ENCODE measurements around the gene PAX7. TPM values are rescaled to one million over a fixed set of nuclear protein-coding genes. Genes with fewer than 3 reads are reported as not detected.
A peak's percentile ranks its signal among the peaks of the same experiment; 100 is the strongest.

PAX7 gene
- total and polyA plus RNA-seq, 2 experiments from 2014 or later = not detected

GRCh38 chr1:18794051-18794450, 163.4 kb downstream of the PAX7 start:
- no peak overlapping the region for H3K4me3 ChIP-seq
- TF ChIP-seq CTCF (IDR thresholded peaks at IDR 0.05; ENCODE audit: low read depth, low read length) = no peak
- H3K36me3 ChIP-seq = no peaks in the 10 kb centered on the region
- no peaks in the 10 kb centered on the region for H3K27me3 ChIP-seq
- peak overlapping the region; percentile 74 for H3K27ac ChIP-seq
- H3K9me3 ChIP-seq (ENCODE audit: low read depth) = no peaks in the 10 kb centered on the region
- DNase-seq (ENCODE audit: low read depth in 1 of 2, low spot score in 1 of 2) = peak in 1 of 2 donors; percentile 79
- peaks cover 17% of the 10 kb centered on the region for H3K4me1 ChIP-seq (ENCODE audit: low read depth)

- Histone ChIP-seq H3K9me3 (ENCODE audit: low read depth) (no peaks in the 10 kb centered on the region), H3K27ac (peak overlapping the region; percentile 74), H3K36me3 (no peaks in the 10 kb centered on the region), H3K4me1 (ENCODE audit: low read depth) (peaks cover 17% of the 10 kb centered on the region), H3K27me3 (no peaks in the 10 kb centered on the region), H3K4me3 (no peak overlapping the region)
- DNase-seq (ENCODE audit: low read depth in 1 of 2, low spot score in 1 of 2) = peak in 1 of 2 donors; percentile 55
- TF ChIP-seq CTCF (IDR thresholded peaks at IDR 0.05; ENCODE audit: low read depth, low read length) = no peak
These were observed 163.9 kb downstream of the PAX7 start for GRCh38 chr1:18794561-18794960.

- Histone ChIP-seq H3K9me3 (ENCODE audit: low read depth) (no peaks in the 10 kb centered on the region), H3K4me1 (ENCODE audit: low read depth) (peaks cover 17% of the 10 kb centered on the region), H3K36me3 (no peaks in the 10 kb centered on the region), H3K27me3 (no peaks in the 10 kb centered on the region), H3K27ac (peak overlapping the region; percentile 74), H3K4me3 (no peak overlapping the region)
- no peak for TF ChIP-seq CTCF (IDR thresholded peaks at IDR 0.05; ENCODE audit: low read depth, low read length)
- no peak for DNase-seq (ENCODE audit: low read depth in 1 of 2, low spot score in 1 of 2)
These were observed 164.5 kb downstream of the PAX7 start for GRCh38 chr1:18795002-18795689.

- no peaks in the 10 kb centered on the region for H3K27me3 ChIP-seq
- H3K27ac ChIP-seq = no peak overlapping the region
- H3K9me3 ChIP-seq (ENCODE audit: low read depth) = no peaks in the 10 kb centered on the region
- no peaks in the 10 kb centered on the region for H3K36me3 ChIP-seq
- no peak overlapping the region for H3K4me3 ChIP-seq
- no peak for TF ChIP-seq CTCF (IDR thresholded peaks at IDR 0.05; ENCODE audit: low read depth, low read length)
- H3K4me1 ChIP-seq (ENCODE audit: low read depth) = peaks cover 17% of the 10 kb centered on the region
- no peak for DNase-seq (ENCODE audit: low read depth in 1 of 2, low spot score in 1 of 2)
These were observed 166.3 kb downstream of the PAX7 start for GRCh38 chr1:18796950-18797349.

Other genes with a start within 250 kb of the PAX7 start
- gene KLHDC7A, start 149.9 kb upstream of the PAX7 start, total RNA-seq = not detected in 2 replicates
- gene KLHDC7A, start 149.9 kb upstream of the PAX7 start, polyA plus RNA-seq = not detected in 2 replicates
- gene TAS1R2, start 228.8 kb downstream of the PAX7 start, total RNA-seq = not detected in 2 replicates
- gene TAS1R2, start 228.8 kb downstream of the PAX7 start, polyA plus RNA-seq = not detected in 2 replicates

Measured in cardiac muscle cell (in vitro differentiated cells and primary cell).